Tibial artery (tissue), 4 donors: ENCODE data around the gene PPM1L.

Experiments
- DNase-seq, 2 donors: peaks; one replicate each; pipeline ENCODE4 v3.0.0-alpha.2; 2019
- H3K27ac ChIP-seq, 2 donors: fragments of 200-600 bp; sonication (generic) in 1 of 2; 1 replicate in 1 of 2; 2 replicates in 1 of 2; pipeline ENCODE4 v1.5.1; 2018 to 2019; ENCODE audit warnings: mild to moderate bottlenecking in 1 of 2
- H3K27me3 ChIP-seq, 2 donors: fragments of 200-600 bp; sonication (generic) in 1 of 2; one replicate each; pipeline versions ENCODE4 v1.5.1 to v1.6.0; 2016 to 2019
- H3K36me3 ChIP-seq, 3 donors: fragments of 200-600 bp; sonication (generic) in 2 of 3; one replicate each; pipeline ENCODE4 v1.5.1; 2016 to 2019; ENCODE audit warnings: mild to moderate bottlenecking in 2 of 3
- H3K4me1 ChIP-seq, 4 donors: fragments of 200-600 bp; sonication (generic) in 2 of 4; 1 replicate in 3 of 4; 2 replicates in 1 of 4; pipeline ENCODE4 v1.5.1; 2016 to 2019
- H3K4me3 ChIP-seq, 2 donors: fragments of 200-600 bp; sonication (generic) in 1 of 2; 1 replicate in 1 of 2; 2 replicates in 1 of 2; pipeline ENCODE4 v1.5.1; 2018 to 2019; ENCODE audit warnings: mild to moderate bottlenecking in 2 of 2
- H3K9me3 ChIP-seq, 3 donors: fragments of 200-600 bp; sonication (generic) in 1 of 3; one replicate each; pipeline ENCODE4 v1.5.1; 2016 to 2019
- intact Hi-C: fragments of 100-400 bp; cut with DNase I; formaldehyde crosslinking; loops from one replicate; pipeline ENCODE4 v1.15.0; 2023; ENCODE audit warnings: low total_unique reads
- TF ChIP-seq, protein P1 (sequence below), 2 experiments: fragments of 200-600 bp in 1 of 2; fragments of 450-650 bp in 1 of 2; IDR thresholded peaks; one replicate each; pipeline ENCODE4 v1.5.1; 2017 to 2019; ENCODE audit warnings: antibody characterized with exemption in 2 of 2, mild to moderate bottlenecking in 1 of 2, moderate library complexity in 1 of 2

PPM1L gene

DNA sequence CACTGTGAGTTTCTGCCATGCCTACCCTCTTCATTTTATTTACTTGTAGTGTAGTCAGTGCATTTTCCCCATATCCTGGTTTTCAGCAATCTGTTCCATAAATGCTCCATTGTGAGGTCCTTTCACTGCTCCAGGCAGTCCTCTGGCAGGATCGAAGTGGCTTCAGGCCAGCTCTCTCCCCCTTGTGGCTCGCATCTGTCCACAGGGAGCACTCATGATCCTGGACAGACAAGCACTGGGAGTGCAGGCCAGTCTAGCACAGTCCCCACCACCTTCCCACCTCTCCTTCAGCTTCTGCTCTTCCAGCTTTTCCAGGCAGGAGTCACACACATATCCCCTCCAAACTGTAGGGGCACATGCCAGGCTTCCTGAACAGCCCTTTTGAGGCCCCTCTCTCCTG, 173.6 kb downstream of the PPM1L start:
- no peak overlapping the region for H3K4me3 ChIP-seq
- peak in 1 of 2 donors; percentile 66 for DNase-seq
- no peaks in the 10 kb centered on the region for H3K36me3 ChIP-seq
- H3K27me3 ChIP-seq: no peaks in the 10 kb centered on the region
- no peak overlapping the region for H3K27ac ChIP-seq
- intact Hi-C loops: no loop called here
- TF ChIP-seq, protein P1, sequence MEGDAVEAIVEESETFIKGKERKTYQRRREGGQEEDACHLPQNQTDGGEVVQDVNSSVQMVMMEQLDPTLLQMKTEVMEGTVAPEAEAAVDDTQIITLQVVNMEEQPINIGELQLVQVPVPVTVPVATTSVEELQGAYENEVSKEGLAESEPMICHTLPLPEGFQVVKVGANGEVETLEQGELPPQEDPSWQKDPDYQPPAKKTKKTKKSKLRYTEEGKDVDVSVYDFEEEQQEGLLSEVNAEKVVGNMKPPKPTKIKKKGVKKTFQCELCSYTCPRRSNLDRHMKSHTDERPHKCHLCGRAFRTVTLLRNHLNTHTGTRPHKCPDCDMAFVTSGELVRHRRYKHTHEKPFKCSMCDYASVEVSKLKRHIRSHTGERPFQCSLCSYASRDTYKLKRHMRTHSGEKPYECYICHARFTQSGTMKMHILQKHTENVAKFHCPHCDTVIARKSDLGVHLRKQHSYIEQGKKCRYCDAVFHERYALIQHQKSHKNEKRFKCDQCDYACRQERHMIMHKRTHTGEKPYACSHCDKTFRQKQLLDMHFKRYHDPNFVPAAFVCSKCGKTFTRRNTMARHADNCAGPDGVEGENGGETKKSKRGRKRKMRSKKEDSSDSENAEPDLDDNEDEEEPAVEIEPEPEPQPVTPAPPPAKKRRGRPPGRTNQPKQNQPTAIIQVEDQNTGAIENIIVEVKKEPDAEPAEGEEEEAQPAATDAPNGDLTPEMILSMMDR (IDR thresholded peaks at IDR 0.05): peak in 1 of 2 experiments; percentile 27
- no peaks in the 10 kb centered on the region for H3K9me3 ChIP-seq
- no peaks in the 10 kb centered on the region for H3K4me1 ChIP-seq

GRCh38 chr3:160931474-160931873, 175.4 kb downstream of the PPM1L start:
- DNase-seq: no peak
- intact Hi-C loops: loop anchor here (1.0 kb wide), 1 partner anchor 30 kb away; no protein-coding TSS in a partner anchor
- TF ChIP-seq, protein P1 (IDR thresholded peaks at IDR 0.05): no peak
- no peak overlapping the region for H3K4me3 ChIP-seq
- H3K27ac ChIP-seq: no peak overlapping the region
- no peaks in the 10 kb centered on the region for H3K36me3 ChIP-seq
- no peaks in the 10 kb centered on the region for H3K9me3 ChIP-seq
- H3K4me1 ChIP-seq: no peaks in the 10 kb centered on the region
- H3K27me3 ChIP-seq: no peaks in the 10 kb centered on the region

DNA sequence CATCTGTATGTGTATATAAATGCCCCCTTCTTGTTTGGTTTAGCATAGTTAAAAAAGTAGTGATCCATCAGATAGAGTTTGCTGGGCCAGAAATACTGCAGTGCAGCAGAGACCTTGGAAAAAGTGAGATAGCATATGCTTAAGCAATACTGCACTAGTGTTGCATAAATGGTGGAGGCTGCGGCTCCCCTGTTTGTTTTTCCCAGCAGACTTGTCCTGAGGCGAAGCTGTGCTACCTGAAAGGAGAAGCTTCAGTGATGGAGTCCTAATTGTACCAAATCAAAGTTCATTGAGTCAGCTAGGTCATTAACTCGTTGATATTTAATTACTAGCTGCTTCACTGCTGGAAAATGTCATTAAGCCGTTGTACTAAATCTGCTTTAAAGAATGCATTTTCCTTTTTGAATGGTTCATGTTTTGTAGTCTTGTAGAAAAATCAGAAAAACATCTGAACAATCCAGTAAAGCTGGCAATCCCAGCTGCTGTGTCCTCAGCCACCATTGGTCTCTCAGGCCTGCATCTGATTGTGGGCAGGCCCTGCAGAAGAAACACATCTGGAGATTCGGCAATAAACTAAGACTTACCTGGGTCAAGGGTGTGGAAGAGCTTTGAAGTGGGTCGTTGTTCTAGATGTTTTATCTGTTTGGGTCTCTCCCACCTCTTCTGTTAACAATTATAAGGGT, 179.5 kb downstream of the PPM1L start:
- intact Hi-C loops: no loop called here
- H3K36me3 ChIP-seq: no peaks in the 10 kb centered on the region
- TF ChIP-seq, protein P1 (IDR thresholded peaks at IDR 0.05): no peak

DNA sequence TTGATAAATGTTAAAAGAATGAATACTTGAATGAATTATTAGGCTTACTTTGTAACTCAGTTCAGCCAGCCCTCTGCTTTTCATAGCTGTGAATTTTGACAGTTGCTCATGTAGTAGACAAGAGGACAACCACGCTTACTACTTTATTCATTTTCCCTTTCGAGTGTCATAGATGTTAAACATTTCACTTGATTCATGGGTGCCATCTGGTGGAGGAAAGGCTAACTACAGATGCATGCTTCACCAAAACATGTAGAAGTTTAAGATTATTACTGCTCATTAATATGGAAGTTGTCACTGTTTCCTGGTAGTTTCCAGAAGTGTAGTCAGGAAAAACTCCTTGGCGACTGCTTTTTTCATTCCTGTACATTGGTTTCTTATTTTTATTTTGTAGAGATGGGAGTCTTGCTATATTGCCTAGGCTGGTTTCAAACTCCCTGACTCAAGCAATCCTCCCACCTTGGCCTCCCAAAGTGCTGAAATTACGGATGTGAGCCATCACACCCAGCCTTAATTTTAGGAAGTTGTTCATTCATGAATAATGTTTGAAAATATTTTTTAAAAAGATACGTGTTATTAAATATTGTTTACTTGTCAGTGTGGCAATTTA, 186.0 kb downstream of the PPM1L start:
- no peaks in the 10 kb centered on the region for H3K27me3 ChIP-seq
- DNase-seq: peak in 1 of 2 donors; percentile 86

More for the DNA sequence above, 179.5 kb downstream of the PPM1L start:
- H3K27me3 ChIP-seq: no peaks in the 10 kb centered on the region
- no peak for DNase-seq
- no peaks in the 10 kb centered on the region for H3K4me1 ChIP-seq
- no peak overlapping the region for H3K4me3 ChIP-seq
- no peaks in the 10 kb centered on the region for H3K9me3 ChIP-seq
- H3K27ac ChIP-seq: no peak overlapping the region

GRCh38 chr3:160943996-160944395, 188.0 kb downstream of the PPM1L start:
- no peak for DNase-seq
- intact Hi-C loops: loop anchor here (2.0 to 5.0 kb wide), 2 partner anchors 187 to 237 kb away; partner anchors contain the start of gene PPM1L
- H3K27ac ChIP-seq: no peak overlapping the region
- TF ChIP-seq, protein P1 (IDR thresholded peaks at IDR 0.05): no peak
- H3K4me3 ChIP-seq: no peak overlapping the region
- no peaks in the 10 kb centered on the region for H3K36me3 ChIP-seq
- H3K9me3 ChIP-seq: no peaks in the 10 kb centered on the region
- H3K27me3 ChIP-seq: no peaks in the 10 kb centered on the region
- H3K4me1 ChIP-seq: no peaks in the 10 kb centered on the region

More for the DNA sequence above, 186.0 kb downstream of the PPM1L start:
- no peaks in the 10 kb centered on the region for H3K36me3 ChIP-seq
- TF ChIP-seq, protein P1 (IDR thresholded peaks at IDR 0.05): peak; percentile 92 to 95
- H3K4me3 ChIP-seq: no peak overlapping the region
- H3K4me1 ChIP-seq: no peaks in the 10 kb centered on the region
- H3K9me3 ChIP-seq: no peaks in the 10 kb centered on the region
- intact Hi-C loops: loop anchor here (2.0 to 5.0 kb wide), 2 partner anchors 185 to 235 kb away; partner anchors contain the start of gene PPM1L
- no peak overlapping the region for H3K27ac ChIP-seq
